GM18519 (cell line): Measurements from ENCODE around the gene USP10.
"Not testable (repeated sequence)": the region's sequence is repeated elsewhere in the genome, so short reads cannot be mapped to it uniquely, and the experiment has no call there.

Experiments
- ATAC-seq: cut with Tn5 transposase; IDR thresholded peaks from one replicate; pipeline ENCODE4 v1.9.1; 2021; ENCODE audit warnings: mild to moderate bottlenecking, moderate library complexity; ENCODE audit not compliant: unreplicated experiment, low FRiP score

USP10 gene

DNA sequence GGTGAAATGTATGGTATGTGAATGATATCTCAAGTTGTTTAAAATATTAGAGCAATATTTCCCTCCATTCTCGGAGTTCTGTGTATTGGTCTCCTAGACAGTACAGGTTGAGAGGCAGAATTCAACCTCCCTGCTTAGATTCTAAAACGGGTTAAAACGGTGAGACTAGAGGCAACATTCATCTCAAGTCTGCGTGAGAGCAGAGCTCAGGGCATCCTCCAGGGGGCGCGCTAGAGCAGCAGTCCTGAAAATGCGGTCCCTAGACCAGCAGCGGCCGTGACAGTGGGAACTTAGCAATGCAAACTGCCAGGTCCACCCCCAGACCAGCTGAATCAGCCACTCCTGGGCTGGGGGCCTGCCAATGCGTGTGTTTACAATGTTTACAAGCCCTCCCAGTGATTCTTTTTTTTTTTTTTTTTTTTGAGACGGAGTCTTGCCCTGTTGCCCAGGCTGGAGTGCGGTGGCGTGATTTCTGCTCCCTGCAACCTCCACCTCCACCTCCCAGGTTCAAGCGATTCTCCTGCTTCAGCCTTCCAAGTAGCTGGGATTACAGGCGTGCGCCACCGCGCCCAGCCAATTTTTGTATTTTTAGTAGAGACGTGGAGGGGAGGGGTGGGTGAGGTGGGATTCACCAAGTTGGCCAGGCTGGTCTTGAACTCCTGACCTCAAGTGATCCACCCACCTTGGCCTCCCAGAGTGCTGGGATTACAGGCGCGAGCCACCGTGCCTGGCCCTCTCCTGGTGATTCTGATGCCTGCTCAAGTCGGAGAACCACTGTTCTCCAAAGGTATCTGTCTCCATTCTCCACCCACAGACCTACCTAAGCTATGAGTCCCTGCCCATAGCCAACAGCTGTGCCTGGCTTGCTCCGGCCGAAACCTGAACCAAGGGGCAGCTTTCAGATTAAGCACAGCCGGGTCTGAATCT lies 27.3 kb upstream of the USP10 start:
- ATAC-seq: no peak

GRCh38 chr16:84673203-84673535 lies 26.6 kb upstream of the USP10 start:
- ATAC-seq: no peak

DNA sequence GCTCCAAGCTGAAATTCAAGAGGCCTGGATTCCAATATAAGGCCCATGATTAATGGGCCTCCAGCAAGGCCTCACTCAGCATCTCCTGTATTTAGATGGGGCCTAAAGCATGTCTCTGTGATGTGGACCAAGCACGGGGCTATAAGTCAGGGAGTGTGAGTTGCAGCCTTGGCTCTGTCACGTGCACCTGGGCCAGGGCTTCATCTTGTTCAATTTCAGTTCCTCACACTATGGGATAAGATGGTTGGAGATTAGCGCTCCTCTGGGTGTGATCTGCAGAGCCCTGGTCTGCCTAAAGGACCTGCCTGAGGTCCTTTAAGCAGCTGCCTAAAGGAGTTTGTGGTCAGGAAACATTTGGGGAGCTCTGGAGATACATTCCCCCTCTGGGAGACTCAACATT lies 26.2 kb upstream of the USP10 start:
- ATAC-seq: no peak

- ATAC-seq: no peak
Measured at GRCh38 chr16:84675423-84675822, 24.4 kb upstream of the USP10 start.

- no peak for ATAC-seq
Measured at GRCh38 chr16:84675884-84676283, 23.9 kb upstream of the USP10 start.

DNA sequence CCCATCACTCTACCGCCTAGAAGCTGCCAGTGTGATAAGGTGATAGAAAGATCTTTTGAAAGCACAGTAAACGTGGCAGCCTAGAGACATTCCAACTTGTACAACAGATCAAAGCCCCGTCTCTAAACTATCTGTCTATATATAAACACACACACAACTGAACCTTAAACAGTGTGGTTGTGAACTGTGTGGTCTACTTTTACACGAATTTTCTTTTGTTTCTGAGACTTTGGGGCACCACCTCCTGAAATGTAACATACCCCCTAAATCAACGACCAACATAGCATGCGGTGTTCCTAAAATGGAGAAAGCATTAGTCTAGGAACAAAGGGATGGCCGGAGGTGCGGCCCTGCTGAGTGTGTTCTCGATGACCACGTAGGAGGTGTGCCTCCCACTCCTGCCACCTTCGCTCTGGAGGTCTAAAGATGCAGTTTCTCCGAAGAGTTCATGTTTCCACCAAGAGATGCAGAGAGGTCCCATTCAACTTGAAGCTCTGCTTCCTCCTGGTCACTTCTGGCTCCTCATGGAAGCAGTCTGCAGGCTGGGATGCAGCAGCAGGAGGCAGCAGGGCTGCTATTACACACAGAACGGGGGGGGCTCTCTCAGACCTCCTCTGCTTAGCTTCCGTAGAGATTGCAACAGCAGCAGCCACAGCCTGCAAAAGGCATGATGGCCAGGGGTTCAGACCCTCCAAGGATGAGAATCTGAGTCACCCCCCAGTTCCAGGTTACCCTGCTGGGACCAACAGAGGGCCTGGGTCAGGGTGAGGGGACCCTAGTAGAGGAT lies 22.6 kb upstream of the USP10 start:
- ATAC-seq: no peak

DNA sequence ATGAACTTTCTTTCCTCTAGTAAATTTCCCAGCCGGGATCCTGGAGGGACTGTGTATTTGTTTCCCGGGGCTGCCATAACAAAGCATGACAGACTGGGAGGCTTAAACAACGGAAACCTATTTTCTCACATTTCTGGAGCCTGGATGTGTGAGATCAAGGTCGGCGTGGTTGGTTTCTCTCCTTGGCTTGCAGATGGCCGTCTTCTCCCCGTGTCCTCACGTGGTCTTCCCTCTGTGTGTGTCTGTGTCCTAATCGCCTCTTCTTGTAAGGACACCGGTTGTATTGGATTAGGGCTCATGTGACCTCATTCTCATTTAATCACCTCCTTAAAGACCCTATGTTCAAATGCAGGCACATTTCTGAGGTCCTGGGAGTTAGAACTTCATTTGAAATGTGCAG lies 22.0 kb upstream of the USP10 start:
- no peak for ATAC-seq

DNA sequence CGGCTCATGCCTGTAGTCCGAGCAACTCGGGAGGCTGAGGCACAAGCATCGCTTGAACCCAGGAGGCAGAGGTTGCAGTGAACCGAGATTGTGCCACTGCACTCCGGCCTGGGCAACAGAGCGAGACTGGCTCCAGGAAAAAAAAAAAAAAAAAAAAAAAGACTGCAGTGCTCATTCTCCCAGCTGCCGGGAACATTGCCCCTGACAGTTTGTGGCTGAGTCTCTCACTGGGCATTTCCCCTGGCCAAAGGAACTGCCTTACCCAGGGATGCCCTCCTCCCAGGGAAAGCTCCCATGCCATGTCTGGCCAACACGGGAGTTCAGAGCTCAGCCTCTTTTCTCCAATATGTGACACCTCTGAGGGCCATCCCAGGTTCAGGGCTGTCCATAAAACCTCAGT lies 21.3 kb upstream of the USP10 start:
- ATAC-seq: no peak

GRCh38 chr16:84680165-84680842 lies 19.5 kb upstream of the USP10 start:
- no peak for ATAC-seq

- no peak for ATAC-seq
Measured at GRCh38 chr16:84680843-84681629, 18.8 kb upstream of the USP10 start.

DNA sequence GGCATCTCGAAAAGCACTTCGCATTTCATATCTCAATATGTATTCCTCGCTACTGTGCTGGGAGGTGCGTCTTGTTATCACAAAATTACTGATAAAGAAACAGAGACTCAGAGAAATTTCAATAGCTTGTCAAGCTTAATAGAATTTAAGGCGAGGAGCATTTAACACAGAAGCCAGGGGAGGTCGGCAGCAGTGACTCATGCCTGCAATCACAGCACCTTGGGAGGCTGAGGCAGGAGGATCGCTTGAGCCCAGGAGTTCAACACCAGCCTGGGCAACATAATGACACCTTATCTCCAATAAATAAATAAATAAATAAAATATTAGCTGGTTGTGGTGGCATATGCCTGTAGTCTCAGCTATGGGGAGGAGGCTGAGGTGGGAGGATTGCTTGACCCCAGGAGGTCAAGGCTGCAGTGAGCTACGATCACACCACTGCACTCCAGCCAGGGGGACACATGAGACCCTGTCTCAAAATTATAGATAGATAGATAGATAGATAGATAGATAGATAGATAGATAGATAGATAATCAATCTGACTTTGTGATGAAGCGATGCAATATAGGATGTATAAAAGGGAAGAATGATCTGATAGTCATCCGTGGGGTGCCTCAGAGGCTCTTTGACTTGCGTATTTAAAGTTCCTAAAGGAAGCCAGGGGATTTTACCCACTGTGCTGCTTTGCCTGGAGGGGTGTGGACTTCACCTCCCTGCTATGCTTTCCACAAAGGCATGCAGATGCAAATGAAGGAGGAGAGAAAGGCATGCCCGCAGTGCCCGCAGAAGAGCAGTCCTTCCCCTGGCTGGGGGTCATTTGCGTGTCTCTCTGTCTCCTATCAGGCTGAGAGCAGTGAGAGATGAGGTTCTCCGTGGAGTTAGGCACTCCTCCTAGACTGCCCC lies 15.9 kb upstream of the USP10 start:
- ATAC-seq: no peak

- ATAC-seq: no peak
Measured at GRCh38 chr16:84684592-84684965, 15.2 kb upstream of the USP10 start.

DNA sequence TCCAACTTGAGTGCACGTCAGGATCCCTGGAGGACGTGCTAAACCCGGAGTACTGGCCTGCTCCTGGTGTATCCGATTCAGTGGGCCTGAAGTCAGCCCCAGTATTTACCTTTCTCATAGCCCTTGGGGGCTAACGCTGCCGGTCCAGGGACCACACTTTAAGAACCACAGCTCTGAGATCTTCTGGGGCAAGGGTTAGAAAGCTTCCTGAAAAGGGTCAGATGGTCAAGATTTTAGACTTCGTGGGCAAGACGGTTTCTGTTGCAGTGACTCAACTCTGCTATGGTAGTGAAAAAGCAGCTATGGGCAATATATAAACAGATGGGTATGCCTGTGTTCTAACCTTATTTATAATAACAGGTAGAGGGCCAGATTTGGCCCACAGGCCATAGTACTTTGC lies 14.6 kb upstream of the USP10 start:
- no peak for ATAC-seq

DNA sequence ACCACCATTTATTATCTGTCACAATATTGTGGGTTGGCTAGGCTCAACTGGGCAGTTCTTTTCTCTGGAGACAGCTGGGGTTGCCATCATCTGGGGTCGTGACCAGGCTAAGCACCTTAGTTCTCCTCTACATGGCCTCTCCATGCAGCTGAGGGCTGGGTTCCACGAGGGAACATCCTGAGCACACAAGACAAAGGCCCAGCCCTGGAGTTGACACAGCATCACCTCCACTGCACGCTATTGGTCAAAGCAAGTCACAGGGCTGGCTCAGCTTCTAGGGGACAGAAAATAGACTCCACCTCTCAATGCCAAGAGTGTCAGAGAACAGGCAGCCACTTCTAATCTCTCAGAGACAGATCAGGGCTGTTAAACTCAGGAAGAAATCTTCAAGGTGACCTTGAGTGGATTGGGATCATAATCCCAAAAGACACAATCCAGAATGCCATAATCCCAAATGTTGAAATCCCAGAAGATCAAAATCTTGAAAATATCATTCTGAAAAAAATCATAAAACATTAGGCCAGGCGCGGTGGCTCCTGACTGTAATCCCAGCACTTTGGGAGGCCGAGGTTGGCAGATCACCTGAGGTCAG lies 13.0 kb upstream of the USP10 start:
- no peak for ATAC-seq

DNA sequence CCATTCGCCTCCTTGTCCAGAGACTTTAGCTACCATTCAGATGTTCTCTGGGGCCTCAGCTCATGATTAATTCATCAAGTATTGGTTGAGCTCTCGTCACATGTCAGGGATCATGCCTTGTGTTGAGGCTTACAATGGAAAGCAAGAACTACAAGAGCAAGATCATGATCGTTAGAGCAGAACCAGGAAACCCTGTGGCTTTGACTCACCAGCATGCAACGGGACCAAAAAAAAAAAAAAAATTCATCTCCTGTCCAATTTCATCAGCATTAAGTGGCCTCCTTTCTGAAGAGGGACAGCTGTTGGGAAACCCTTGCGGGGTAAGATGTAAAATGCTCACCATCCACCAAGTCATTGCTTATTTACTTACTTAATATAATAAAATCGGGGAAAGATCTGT lies 12.1 kb upstream of the USP10 start:
- no peak for ATAC-seq

DNA sequence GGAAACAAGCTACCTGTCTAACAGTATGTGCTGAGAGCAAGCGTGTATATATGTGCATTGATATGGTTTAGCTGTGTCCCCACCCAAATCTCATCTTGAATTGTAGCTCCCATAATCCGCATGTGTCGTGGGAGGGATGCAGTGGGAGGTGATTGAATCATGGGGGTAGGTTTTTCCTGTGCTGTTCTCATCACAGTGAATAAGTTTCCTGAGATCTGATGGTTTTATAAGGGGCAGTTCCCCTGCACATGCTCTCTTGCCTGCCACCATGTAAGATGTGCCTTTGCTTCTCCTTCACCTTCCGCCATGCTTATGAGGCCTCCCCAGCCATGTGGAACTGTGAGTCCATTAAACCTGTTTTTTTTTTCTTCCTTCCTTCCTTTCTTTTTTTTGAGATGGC lies 11.6 kb upstream of the USP10 start:
- not testable (repeated sequence) for ATAC-seq

- ATAC-seq: no peak
Measured at GRCh38 chr16:84689111-84689510, 10.7 kb upstream of the USP10 start.

- no peak for ATAC-seq
Measured at GRCh38 chr16:84690088-84690819, 9.5 kb upstream of the USP10 start.
